Mucosa of rectum (tissue), 2 donors: ENCODE data around the gene CORO2B.
"Not testable (repeated sequence)": the region's sequence is repeated elsewhere in the genome, so short reads cannot be mapped to it uniquely, and the experiment has no call there.

Experiments
- H3K27ac ChIP-seq, 2 donors: one replicate each; pipeline ENCODE4 v1.7.0; 2013; ENCODE audit warnings: inconsistent platforms in 2 of 2, low read depth in 2 of 2, low read length in 2 of 2
- H3K27me3 ChIP-seq, 2 donors: one replicate each; pipeline ENCODE4 v1.7.0; 2013; ENCODE audit warnings: low read length in 2 of 2; ENCODE audit not compliant: control insufficient read depth in 2 of 2, insufficient read depth in 2 of 2
- H3K36me3 ChIP-seq, 2 donors: one replicate each; pipeline ENCODE4 v1.7.0; 2013; ENCODE audit warnings: low read length in 2 of 2; ENCODE audit not compliant: control insufficient read depth in 2 of 2, insufficient read depth in 2 of 2
- H3K4me1 ChIP-seq, 2 donors: one replicate each; pipeline ENCODE4 v1.7.0; 2013; ENCODE audit warnings: low read length in 2 of 2, mild to moderate bottlenecking in 1 of 2; ENCODE audit not compliant: control insufficient read depth in 2 of 2, insufficient read depth in 2 of 2
- H3K4me3 ChIP-seq, 2 donors: one replicate each; pipeline ENCODE4 v1.7.0; 2013; ENCODE audit warnings: low read length in 2 of 2
- H3K9ac ChIP-seq, 2 donors: one replicate each; pipeline ENCODE4 v1.7.0; 2013; ENCODE audit warnings: low read length in 2 of 2, low read depth in 1 of 2, mild to moderate bottlenecking in 1 of 2
- H3K9me3 ChIP-seq, 2 donors: one replicate each; pipeline ENCODE4 v1.7.0; 2013; ENCODE audit warnings: low read length in 2 of 2; ENCODE audit not compliant: control insufficient read depth in 2 of 2
- donor health status: healthy.
- donor health status: Normal muscosa, but diverticular disease.

Gene CORO2B

DNA sequence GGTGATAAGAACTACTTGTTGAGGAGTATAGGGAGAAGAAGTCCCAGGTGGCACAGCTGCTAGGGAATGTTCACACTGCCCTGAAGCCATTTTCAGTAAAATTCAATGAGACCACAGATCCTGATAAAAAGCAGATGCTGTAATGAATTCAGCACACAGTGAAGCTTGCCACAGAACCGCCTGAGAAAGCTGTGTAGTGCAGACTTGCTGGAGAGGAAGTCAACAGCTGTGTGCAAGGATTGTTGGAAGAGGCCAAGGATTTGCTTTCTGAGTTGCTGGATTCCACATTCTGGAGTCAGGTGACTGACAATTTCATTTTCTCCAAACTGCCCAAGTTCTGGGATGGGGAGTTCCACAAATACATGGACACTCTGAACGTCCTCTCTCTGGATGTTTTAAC is 171.0 kb downstream of the CORO2B start:
- Histone ChIP-seq H3K27ac (no peak overlapping the region), H3K9ac (no peak overlapping the region), H3K4me1 (peaks cover 0 to under 1% of the 10 kb centered on the region in 2 donors), H3K4me3 (no peak overlapping the region), H3K9me3 (no peaks in the 10 kb centered on the region), H3K27me3 (no peaks in the 10 kb centered on the region), H3K36me3 (no peaks in the 10 kb centered on the region)

DNA sequence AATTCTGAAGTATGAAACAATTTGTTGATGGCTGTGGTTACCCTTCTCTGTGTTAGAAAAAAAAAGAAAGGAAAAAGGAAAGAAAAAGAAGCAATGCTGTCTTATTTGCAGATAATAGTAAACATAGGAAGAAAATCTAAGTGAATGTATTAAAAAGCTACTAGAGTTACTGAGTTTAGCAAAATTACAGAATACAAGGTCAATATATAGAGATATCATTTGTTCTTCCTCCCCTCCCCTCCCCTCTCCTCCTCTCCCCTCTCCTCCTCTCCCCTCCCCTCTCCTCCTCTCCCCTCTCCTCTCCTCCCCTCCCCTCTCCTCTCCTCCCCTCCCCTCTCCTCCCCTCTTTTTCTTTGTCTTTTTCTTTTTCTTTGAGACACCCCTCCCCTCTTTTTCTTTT is 172.8 kb downstream of the CORO2B start:
- H3K36me3 ChIP-seq: no peaks in the 10 kb centered on the region
- no peak overlapping the region for H3K9ac ChIP-seq
- no peaks in the 10 kb centered on the region for H3K9me3 ChIP-seq
- peaks cover 0 to 4% of the 10 kb centered on the region in 2 donors for H3K4me1 ChIP-seq
- no peak overlapping the region for H3K27ac ChIP-seq
- no peaks in the 10 kb centered on the region for H3K27me3 ChIP-seq
- H3K4me3 ChIP-seq: no peak overlapping the region

DNA sequence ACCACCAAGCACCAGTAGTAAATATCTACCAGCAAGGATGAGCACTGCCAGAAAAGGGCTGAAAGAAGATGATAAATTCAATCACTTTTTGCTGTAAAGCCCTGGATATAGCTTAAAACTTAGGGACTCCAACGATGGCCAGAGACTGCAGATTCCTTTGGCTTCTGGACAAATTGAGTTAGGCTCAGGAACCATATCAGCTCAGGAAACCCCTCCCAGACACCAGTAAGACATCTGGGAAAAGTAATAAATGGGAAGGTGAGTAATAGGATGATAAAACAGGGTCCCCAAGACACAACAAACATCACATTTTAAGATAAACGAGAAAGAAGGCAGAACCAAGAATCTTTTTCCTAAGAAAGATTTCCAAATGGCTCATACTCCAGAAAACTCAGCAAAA is 176.9 kb downstream of the CORO2B start:
- H3K27ac ChIP-seq: no peak overlapping the region
- no peak overlapping the region for H3K9ac ChIP-seq
- no peaks in the 10 kb centered on the region for H3K27me3 ChIP-seq
- H3K4me1 ChIP-seq: peaks cover 0 to 4% of the 10 kb centered on the region in 2 donors
- no peak overlapping the region for H3K4me3 ChIP-seq
- H3K9me3 ChIP-seq: no peaks in the 10 kb centered on the region
- no peaks in the 10 kb centered on the region for H3K36me3 ChIP-seq

DNA sequence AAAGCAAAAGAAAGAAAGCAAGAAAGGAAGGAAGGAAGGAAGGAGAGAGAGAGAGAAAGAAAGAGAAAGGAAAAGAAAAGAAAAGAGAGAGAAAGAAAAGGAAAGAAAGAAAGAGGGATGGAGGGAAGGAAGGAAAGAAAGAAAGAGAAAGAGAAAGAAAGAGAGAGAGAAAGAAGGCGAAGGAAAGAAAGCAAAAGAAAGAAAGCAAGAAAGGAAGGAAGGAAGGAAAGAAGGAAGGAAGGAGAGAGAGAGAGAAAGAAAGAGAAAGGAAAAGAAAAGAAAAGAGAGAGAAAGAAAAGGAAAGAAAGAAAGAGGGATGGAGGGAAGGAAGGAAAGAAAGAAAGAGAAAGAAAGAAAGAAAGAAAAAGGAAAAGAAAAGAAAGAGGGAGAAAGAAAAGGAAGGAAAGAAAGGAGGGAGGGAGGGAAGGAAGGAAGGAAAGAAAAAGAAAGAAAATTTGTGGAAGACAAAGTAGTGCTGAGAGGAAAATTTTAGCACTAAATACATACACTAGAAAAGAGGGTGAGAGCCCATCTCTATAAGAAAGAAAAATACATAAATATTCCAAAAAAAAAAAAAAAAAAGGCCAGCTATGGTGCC is 181.3 kb downstream of the CORO2B start:
- H3K27ac ChIP-seq, H3K4me1 ChIP-seq, H3K27me3 ChIP-seq, H3K9me3 ChIP-seq, H3K9ac ChIP-seq, H3K36me3 ChIP-seq, H3K4me3 ChIP-seq: not testable (repeated sequence)

DNA sequence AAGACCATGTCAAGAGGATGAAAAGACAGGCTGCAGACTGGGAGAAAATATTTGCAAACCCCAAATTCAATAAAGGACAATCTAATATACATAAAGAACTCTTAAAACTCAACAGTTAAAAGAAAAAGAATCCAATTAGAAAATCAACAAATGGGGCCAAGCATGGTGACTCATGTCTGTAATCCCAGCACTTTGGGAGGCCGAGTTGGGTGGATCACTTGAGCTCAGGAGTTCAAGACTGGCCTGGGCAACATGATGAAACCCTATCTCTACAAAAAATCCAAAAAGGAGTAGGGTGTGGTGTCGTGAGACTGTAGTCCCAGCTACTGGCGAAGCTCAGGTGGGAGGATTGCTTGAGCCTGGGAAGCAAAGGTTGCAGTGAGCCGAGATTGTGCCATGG is 184.3 kb downstream of the CORO2B start:
- Histone ChIP-seq H3K9me3 (no peaks in the 10 kb centered on the region), H3K4me3 (no peak overlapping the region), H3K4me1 (no peaks in the 10 kb centered on the region), H3K27ac (no peak overlapping the region), H3K27me3 (no peaks in the 10 kb centered on the region), H3K9ac (no peak overlapping the region), H3K36me3 (no peaks in the 10 kb centered on the region)

DNA sequence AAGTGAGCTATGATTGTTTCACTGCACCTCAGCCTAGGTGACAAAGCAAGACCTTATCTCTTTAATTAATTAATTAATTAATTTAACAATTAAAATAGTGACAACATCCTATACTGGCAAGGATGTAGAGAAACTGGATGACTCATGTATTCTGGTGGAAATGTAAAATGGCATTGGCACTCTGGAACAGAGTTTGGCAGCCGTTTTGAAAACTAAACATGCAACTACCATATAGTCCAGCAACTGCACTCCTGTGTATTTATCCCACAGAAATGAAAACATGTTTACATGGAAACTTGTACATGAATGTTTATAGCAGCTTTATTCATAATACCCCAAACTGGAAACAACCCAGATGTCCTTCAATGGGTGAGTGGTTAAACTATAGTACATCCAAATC is 185.3 kb downstream of the CORO2B start:
- Histone ChIP-seq H3K9me3 (no peaks in the 10 kb centered on the region), H3K4me1 (no peaks in the 10 kb centered on the region), H3K27ac (no peak overlapping the region), H3K4me3 (no peak overlapping the region), H3K36me3 (no peaks in the 10 kb centered on the region), H3K9ac (no peak overlapping the region), H3K27me3 (no peaks in the 10 kb centered on the region)

DNA sequence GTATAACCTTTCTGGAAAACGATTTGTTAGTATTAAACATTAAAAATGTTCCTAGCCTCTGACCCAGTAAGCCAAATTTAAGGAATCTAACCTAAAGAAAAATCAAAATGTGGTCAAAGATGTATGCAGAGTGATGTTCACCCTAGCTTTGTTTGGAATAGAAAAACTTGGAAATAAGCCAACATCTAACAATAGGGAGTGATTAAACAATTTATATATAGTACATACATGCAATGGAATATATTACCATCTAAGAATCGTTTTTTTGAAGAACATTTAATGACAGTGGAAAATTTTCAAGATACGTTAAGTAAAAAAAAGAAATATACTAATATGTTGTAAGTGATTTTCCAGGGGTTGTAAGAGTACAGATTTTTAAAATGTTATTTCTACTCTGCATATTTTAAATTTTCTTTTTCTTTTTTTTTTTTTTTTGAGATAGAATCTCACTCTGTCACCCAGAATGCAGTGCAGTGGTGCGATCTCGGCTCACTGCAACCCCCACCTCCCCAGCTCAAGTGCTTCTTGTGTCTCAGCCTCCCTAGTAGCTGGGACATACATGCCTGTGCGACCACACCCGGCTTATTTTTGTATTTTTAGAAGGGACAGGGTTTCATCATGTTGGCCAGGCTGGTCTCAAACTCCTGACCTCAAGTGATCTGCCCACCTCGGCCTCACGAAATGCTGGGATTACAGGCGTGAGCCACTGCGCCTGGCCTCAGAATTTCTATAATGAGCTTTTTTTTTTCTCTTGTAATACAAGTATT is 187.0 kb downstream of the CORO2B start:
- H3K4me3 ChIP-seq: no peak overlapping the region
- H3K9me3 ChIP-seq: no peaks in the 10 kb centered on the region
- H3K27ac ChIP-seq: no peak overlapping the region
- H3K9ac ChIP-seq: no peak overlapping the region
- no peaks in the 10 kb centered on the region for H3K36me3 ChIP-seq
- no peaks in the 10 kb centered on the region for H3K27me3 ChIP-seq
- H3K4me1 ChIP-seq: no peaks in the 10 kb centered on the region

DNA sequence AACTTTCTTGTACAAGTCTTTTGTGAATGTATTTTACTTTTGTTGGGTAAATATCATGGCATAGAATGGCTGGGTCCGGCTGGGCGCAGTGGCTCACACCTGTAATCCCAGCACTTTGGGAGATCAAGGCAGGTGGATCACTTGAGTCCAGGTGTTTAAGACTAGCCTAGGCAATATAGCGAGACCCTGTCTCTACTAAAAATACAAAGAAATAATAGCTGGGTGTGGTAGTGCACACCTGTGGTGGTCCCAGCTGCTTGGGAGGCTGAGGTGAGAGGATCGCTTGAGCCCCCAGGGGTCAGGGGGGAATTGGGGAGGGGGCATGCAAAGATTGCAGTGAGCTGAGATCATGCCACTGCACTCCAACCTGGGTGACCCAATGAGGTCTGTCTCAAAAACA is 189.0 kb downstream of the CORO2B start:
- Histone ChIP-seq H3K4me1 (no peaks in the 10 kb centered on the region), H3K9me3 (no peaks in the 10 kb centered on the region), H3K36me3 (no peaks in the 10 kb centered on the region), H3K27me3 (no peaks in the 10 kb centered on the region), H3K9ac (no peak overlapping the region), H3K4me3 (no peak overlapping the region), H3K27ac (no peak overlapping the region)

DNA sequence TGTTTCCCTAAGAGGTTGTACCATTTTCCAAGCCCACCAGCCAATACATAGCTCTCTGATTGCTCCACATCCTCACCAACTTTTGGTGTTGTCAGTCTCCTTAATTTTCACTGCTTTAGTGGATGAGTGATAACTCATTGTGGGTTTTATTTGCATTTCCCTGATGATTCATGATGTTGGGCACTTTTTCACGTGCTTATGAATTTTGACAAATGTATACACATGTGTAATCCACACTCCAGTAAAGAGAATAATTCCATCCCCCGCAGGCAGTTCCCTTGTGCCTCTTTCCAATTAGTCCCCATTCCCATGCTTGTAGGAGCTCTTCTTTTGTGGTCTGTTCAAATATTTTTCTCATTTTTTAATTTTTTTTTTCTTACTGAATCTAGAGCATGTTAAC is 189.5 kb downstream of the CORO2B start:
- Histone ChIP-seq H3K4me3 (no peak overlapping the region), H3K27me3 (no peaks in the 10 kb centered on the region), H3K4me1 (no peaks in the 10 kb centered on the region), H3K9me3 (no peaks in the 10 kb centered on the region), H3K9ac (no peak overlapping the region), H3K27ac (no peak overlapping the region), H3K36me3 (no peaks in the 10 kb centered on the region)

DNA sequence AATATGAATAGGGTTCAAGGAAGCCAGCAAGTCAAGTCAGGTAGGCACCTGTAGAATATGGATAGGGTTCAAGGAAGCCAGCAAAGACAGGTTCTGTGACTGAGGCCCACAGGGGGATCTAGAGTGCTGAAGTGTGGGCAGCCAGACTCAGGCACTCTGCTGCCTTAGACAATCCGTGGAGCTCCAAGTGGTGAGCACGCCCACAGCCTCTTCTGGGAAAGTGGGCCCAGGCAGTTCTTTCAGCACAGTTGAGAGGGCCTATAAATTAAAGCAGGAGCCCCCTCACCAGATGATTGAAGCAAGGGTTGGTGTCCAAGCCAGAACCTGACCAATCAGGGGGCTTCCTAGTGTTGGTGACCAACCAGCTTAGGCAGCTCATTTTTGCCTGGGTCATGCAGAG is 190.9 kb downstream of the CORO2B start:
- H3K9ac ChIP-seq: no peak overlapping the region
- no peak overlapping the region for H3K27ac ChIP-seq
- no peaks in the 10 kb centered on the region for H3K36me3 ChIP-seq
- no peaks in the 10 kb centered on the region for H3K4me1 ChIP-seq
- no peaks in the 10 kb centered on the region for H3K27me3 ChIP-seq
- no peak overlapping the region for H3K4me3 ChIP-seq
- H3K9me3 ChIP-seq: no peaks in the 10 kb centered on the region
